ENCODE results near the gene CYB561A3. TPM values are rescaled to one million over a fixed set of nuclear protein-coding genes. Genes with fewer than 3 reads are reported as not detected.
"Not testable (repeated sequence)": the region's sequence is repeated elsewhere in the genome, so short reads cannot be mapped to it uniquely, and the experiment has no call there.

Gene CYB561A3
- total RNA-seq, 4 donors from 2014 or later = 68.1 to 157 (median 93.6) TPM

- intact Hi-C loops (cut with DNase I; ENCODE audit: low total_unique reads) (no loop called here), in situ Hi-C loops (cut with MboI; ENCODE audit: low pct_ligation_motif_present in 1 of 4, low pct_unique_long_range_greater_than_20kb in 1 of 4, low sequenced_read_pairs in 3 of 4) (no loop called here)
- WGBS, 2 donors (ENCODE audit: low coverage in 1 of 2) = 88% methylated on average over 2 of the region's 2 CpGs; no CpG with 5 or more reads in 1 of the 2 donors
- H3K9me3 ChIP-seq = no peaks in the 10 kb centered on the region
- no peaks in the 10 kb centered on the region for H3K27me3 ChIP-seq
- no peak overlapping the region for H3K27ac ChIP-seq
- H3K4me3 ChIP-seq = no peak overlapping the region
- no peak for DNase-seq
- TF ChIP-seq, protein P1, sequence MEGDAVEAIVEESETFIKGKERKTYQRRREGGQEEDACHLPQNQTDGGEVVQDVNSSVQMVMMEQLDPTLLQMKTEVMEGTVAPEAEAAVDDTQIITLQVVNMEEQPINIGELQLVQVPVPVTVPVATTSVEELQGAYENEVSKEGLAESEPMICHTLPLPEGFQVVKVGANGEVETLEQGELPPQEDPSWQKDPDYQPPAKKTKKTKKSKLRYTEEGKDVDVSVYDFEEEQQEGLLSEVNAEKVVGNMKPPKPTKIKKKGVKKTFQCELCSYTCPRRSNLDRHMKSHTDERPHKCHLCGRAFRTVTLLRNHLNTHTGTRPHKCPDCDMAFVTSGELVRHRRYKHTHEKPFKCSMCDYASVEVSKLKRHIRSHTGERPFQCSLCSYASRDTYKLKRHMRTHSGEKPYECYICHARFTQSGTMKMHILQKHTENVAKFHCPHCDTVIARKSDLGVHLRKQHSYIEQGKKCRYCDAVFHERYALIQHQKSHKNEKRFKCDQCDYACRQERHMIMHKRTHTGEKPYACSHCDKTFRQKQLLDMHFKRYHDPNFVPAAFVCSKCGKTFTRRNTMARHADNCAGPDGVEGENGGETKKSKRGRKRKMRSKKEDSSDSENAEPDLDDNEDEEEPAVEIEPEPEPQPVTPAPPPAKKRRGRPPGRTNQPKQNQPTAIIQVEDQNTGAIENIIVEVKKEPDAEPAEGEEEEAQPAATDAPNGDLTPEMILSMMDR (IDR thresholded peaks at IDR 0.05) = no peak
- TF ChIP-seq EP300 (IDR thresholded peaks at IDR 0.05; ENCODE audit: low read depth) (no peak), POLR2A (IDR thresholded peaks at IDR 0.05) (no peak), POLR2AphosphoS5 (IDR thresholded peaks at IDR 0.05) (no peak)
- no peaks in the 10 kb centered on the region for H3K4me1 ChIP-seq
- peaks cover 0 to 49% (median 18%) of the 10 kb centered on the region in 4 donors for H3K36me3 ChIP-seq
Measured at GRCh38 chr11:61401173-61401572, 39.5 kb upstream of the CYB561A3 start.

GRCh38 chr11:61392981-61393595 is 31.4 kb upstream of the CYB561A3 start:
- DNase-seq = no peak
- peak overlapping the region; percentile 83 to 88 (median 86) for H3K27ac ChIP-seq
- H3K9me3 ChIP-seq = no peaks in the 10 kb centered on the region
- H3K4me1 ChIP-seq = peaks cover 4 to 17% (median 14%) of the 10 kb centered on the region in 4 donors
- H3K27me3 ChIP-seq = no peaks in the 10 kb centered on the region
- TF ChIP-seq, protein P1 (IDR thresholded peaks at IDR 0.05) = no peak
- no peak for TF ChIP-seq EP300 (IDR thresholded peaks at IDR 0.05; ENCODE audit: low read depth)
- TF ChIP-seq POLR2A (IDR thresholded peaks at IDR 0.05) = no peak
- TF ChIP-seq POLR2AphosphoS5 (IDR thresholded peaks at IDR 0.05) = no peak
- peaks cover 0 to 27% (median 0%) of the 10 kb centered on the region in 4 donors for H3K36me3 ChIP-seq
- in situ Hi-C loops (cut with MboI; ENCODE audit: low pct_ligation_motif_present in 1 of 4, low pct_unique_long_range_greater_than_20kb in 1 of 4, low sequenced_read_pairs in 3 of 4) = loop anchor here in 1 of 4 donors (25.0 kb wide), 1 partner anchor 131 kb away; no protein-coding TSS in a partner anchor
- 0 to 1% methylated on average over 5 to 15 of the region's 15 CpGs for WGBS, 2 donors (ENCODE audit: low coverage in 1 of 2)
- intact Hi-C loops (cut with DNase I; ENCODE audit: low total_unique reads) = no loop called here
- peak overlapping the region; percentile 30 to 86 (median 69) for H3K4me3 ChIP-seq

GRCh38 chr11:61390161-61390560 is 28.5 kb upstream of the CYB561A3 start:
- no peaks in the 10 kb centered on the region for H3K9me3 ChIP-seq
- peaks cover 0 to 4% (median 0%) of the 10 kb centered on the region in 4 donors for H3K36me3 ChIP-seq
- no peak overlapping the region for H3K4me3 ChIP-seq
- peaks cover 4 to 23% (median 15%) of the 10 kb centered on the region in 4 donors for H3K4me1 ChIP-seq
- no peak overlapping the region for H3K27ac ChIP-seq
- TF ChIP-seq, protein P1 (IDR thresholded peaks at IDR 0.05) = no peak
- TF ChIP-seq POLR2A (IDR thresholded peaks at IDR 0.05) (no peak), EP300 (IDR thresholded peaks at IDR 0.05; ENCODE audit: low read depth) (no peak), POLR2AphosphoS5 (IDR thresholded peaks at IDR 0.05) (no peak)
- intact Hi-C loops (cut with DNase I; ENCODE audit: low total_unique reads) = no loop called here
- no peaks in the 10 kb centered on the region for H3K27me3 ChIP-seq
- WGBS, 2 donors (ENCODE audit: low coverage in 1 of 2) = 76 to 86% methylated on average over 1 of the region's 1 CpG
- DNase-seq = no peak
- in situ Hi-C loops (cut with MboI; ENCODE audit: low pct_ligation_motif_present in 1 of 4, low pct_unique_long_range_greater_than_20kb in 1 of 4, low sequenced_read_pairs in 3 of 4) = loop anchor here in 1 of 4 donors (25.0 kb wide), 1 partner anchor 128 kb away; no protein-coding TSS in a partner anchor

GRCh38 chr11:61384271-61385242 is 22.9 kb upstream of the CYB561A3 start:
- intact Hi-C loops (cut with DNase I; ENCODE audit: low total_unique reads) = loop anchor here (2.0 kb wide), 1 partner anchor 48 kb away; no protein-coding TSS in a partner anchor
- in situ Hi-C loops (cut with MboI; ENCODE audit: low pct_ligation_motif_present in 1 of 4, low pct_unique_long_range_greater_than_20kb in 1 of 4, low sequenced_read_pairs in 3 of 4) = loop anchor here (5.0 to 25.0 kb wide), 3 partner anchors 47 to 122 kb away; partner anchors contain the start of genes DDB1 (in 2 of the 4) and TKFC (in 2 of the 4)

DNA sequence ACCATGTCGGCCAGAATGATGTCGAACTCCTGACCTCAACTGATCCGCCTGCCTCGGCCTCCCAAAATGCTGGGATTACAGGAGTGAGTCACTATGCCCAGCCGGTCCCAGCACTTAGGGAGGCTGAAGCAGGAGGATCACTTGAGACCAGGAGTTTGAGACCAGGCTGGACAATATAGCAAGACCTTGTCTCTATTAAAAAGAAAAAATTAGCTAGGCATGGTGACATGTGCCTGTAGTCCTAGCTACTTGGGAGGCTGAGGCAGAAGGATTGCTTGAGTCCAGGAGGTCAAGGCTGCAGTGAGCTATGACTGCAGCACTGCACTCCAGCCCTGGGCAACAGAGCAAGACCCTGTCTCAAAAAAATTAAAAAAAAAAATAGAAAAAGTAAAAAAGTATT is 22.2 kb upstream of the CYB561A3 start:
- intact Hi-C loops (cut with DNase I; ENCODE audit: low total_unique reads) (loop anchor here (2.0 kb wide), 1 partner anchor 47 kb away; no protein-coding TSS in a partner anchor), in situ Hi-C loops (cut with MboI; ENCODE audit: low pct_ligation_motif_present in 1 of 4, low pct_unique_long_range_greater_than_20kb in 1 of 4, low sequenced_read_pairs in 3 of 4) (loop anchor here in 3 of 4 donors (10.0 to 25.0 kb wide), 2 partner anchors 49 to 122 kb away; partner anchors contain the start of genes DDB1 (in 2 of the 3) and TKFC (in 2 of the 3))

More at GRCh38 chr11:61384271-61385242, 22.9 kb upstream of the CYB561A3 start:
- H3K4me1 ChIP-seq = peaks cover 0 to 23% (median 7%) of the 10 kb centered on the region in 4 donors
- no peaks in the 10 kb centered on the region for H3K9me3 ChIP-seq
- TF ChIP-seq POLR2AphosphoS5 (IDR thresholded peaks at IDR 0.05) = no peak
- H3K27me3 ChIP-seq = no peaks in the 10 kb centered on the region
- H3K36me3 ChIP-seq = no peaks in the 10 kb centered on the region
- no peak overlapping the region for H3K27ac ChIP-seq
- H3K4me3 ChIP-seq = no peak overlapping the region
- 81 to 89% methylated on average over 3 to 15 of the region's 15 CpGs for WGBS, 2 donors (ENCODE audit: low coverage in 1 of 2)
- DNase-seq = no peak

More for the DNA sequence above, 22.2 kb upstream of the CYB561A3 start:
- not testable (repeated sequence) for H3K27me3 ChIP-seq, H3K27ac ChIP-seq, H3K9me3 ChIP-seq, H3K36me3 ChIP-seq, H3K4me3 ChIP-seq, DNase-seq
- 80 to 95% methylated on average over 3 to 5 of the region's 5 CpGs for WGBS, 2 donors (ENCODE audit: low coverage in 1 of 2)
- H3K4me1 ChIP-seq = peaks cover 0 to 30% (median 7%) of the 10 kb centered on the region in 4 donors
